Measurements from ENCODE around the gene SLC13A2. TPM values are rescaled to one million over a fixed set of nuclear protein-coding genes. Genes with fewer than 3 reads are reported as not detected.

Gene SLC13A2
- total and polyA plus RNA-seq, 2 of the 4 experiments (the other 2 are of a cell fraction) = not detected

- dilution Hi-C loops (cut with HindIII; ENCODE audit: low sequenced_read_pairs, unreplicated experiment) = no loop called here
- no peak for TF ChIP-seq CTCF (conservative IDR thresholded peaks at IDR 0.05; ENCODE audit: low read depth, low read length)
- TF ChIP-seq USF2 (IDR thresholded peaks at IDR 0.05; ENCODE audit: low read depth, low read length) = no peak
- no peak for TF ChIP-seq RFX5 (IDR thresholded peaks at IDR 0.05; ENCODE audit: low read depth, low read length)
- no peak for TF ChIP-seq RAD21 (IDR thresholded peaks at IDR 0.05; ENCODE audit: low read length)
- no peak for TF ChIP-seq SMC3 (IDR thresholded peaks at IDR 0.05; ENCODE audit: low read depth, low read length)
- no peak for TF ChIP-seq FOS (IDR thresholded peaks at IDR 0.05; ENCODE audit: low read depth, low read length)
- no peak for TF ChIP-seq CEBPB (IDR thresholded peaks at IDR 0.05; ENCODE audit: low read depth, low read length)
- TF ChIP-seq MAFK (IDR thresholded peaks at IDR 0.05; ENCODE audit: low read depth, low read length) = no peak
- no peak for TF ChIP-seq CHD1 (IDR thresholded peaks at IDR 0.05; ENCODE audit: low read depth, low read length)
- no peak for TF ChIP-seq BHLHE40 (IDR thresholded peaks at IDR 0.05; ENCODE audit: low read depth, low read length)
- no peak for TF ChIP-seq ELK1 (IDR thresholded peaks at IDR 0.05; ENCODE audit: borderline replicate concordance, low read depth, low read length)
- no peak for TF ChIP-seq MXI1 (IDR thresholded peaks at IDR 0.05; ENCODE audit: borderline replicate concordance, low read depth, low read length)
- no peak for TF ChIP-seq NFE2L2 (IDR thresholded peaks at IDR 0.05; ENCODE audit: low read depth, low read length)
- no peak for TF ChIP-seq POLR2A (IDR thresholded peaks at IDR 0.05; ENCODE audit: low read depth, low read length)
- TF ChIP-seq RCOR1 (IDR thresholded peaks at IDR 0.05; ENCODE audit: insufficient replicate concordance, low read length) = no peak
- no peak for TF ChIP-seq MAZ (IDR thresholded peaks at IDR 0.05; ENCODE audit: borderline replicate concordance, low read depth, low read length)
- intact Hi-C loops (cut with micrococcal nuclease) = no loop called here
- H2BK5ac ChIP-seq (ENCODE audit: low read depth, low read length, poor library complexity, severe bottlenecking) = no peak overlapping the region
- no peak overlapping the region for H2AFZ ChIP-seq (replicated peaks; ENCODE audit: low read length, poor library complexity)
- no peak overlapping the region for H4K8ac ChIP-seq (ENCODE audit: low read depth in 2 of 2, low read length in 2 of 2)
- H3K23ac ChIP-seq (ENCODE audit: low read depth, low read length) = no peak overlapping the region; the same call in 1 of the 2 replicates
- H3K14ac ChIP-seq (replicated peaks; ENCODE audit: low read depth, low read length) = no peak overlapping the region
- H2BK20ac ChIP-seq (ENCODE audit: low read depth, low read length) = no peak overlapping the region
- peak overlapping the region; percentile 65 for H2AK9ac ChIP-seq (replicated peaks; ENCODE audit: low read depth, low read length, poor library complexity)
- no peak overlapping the region for H3K18ac ChIP-seq (ENCODE audit: low read depth, low read length)
- no peaks in the 10 kb centered on the region for H3K79me1 ChIP-seq (ENCODE audit: low read depth in 1 of 2, low read length in 2 of 2)
- H2AK5ac ChIP-seq (ENCODE audit: low read depth, low read length) = no peak overlapping the region
- H3K36me3 ChIP-seq (ENCODE audit: control insufficient read depth, insufficient read depth, low read length) = no peaks in the 10 kb centered on the region
- H2BK15ac ChIP-seq (ENCODE audit: low read depth, low read length) = no peak overlapping the region
- no TSS peak for BruUV-seq (replicated peaks)
- H4K20me1 ChIP-seq (ENCODE audit: insufficient read depth, low read length) = no peaks in the 10 kb centered on the region
- POLR2A ChIA-PET (ENCODE audit: unreplicated experiment) = no interaction called here
- H3K4me3 ChIP-seq (ENCODE audit: insufficient read depth, low read depth, low read length) = no peak overlapping the region
- H3K27ac ChIP-seq (ENCODE audit: insufficient read depth, low read length) = no peak overlapping the region
- H3K4me2 ChIP-seq (ENCODE audit: low read depth, low read length) = no peak overlapping the region
- H3K9me1 ChIP-seq (ENCODE audit: insufficient read depth, low read length) = no peaks in the 10 kb centered on the region
- H3K4me1 ChIP-seq (ENCODE audit: control insufficient read depth, insufficient read depth, low read length) = no peaks in the 10 kb centered on the region
- CTCF ChIA-PET = interaction anchor here (0.9 to 1.4 kb wide), 3 partner anchors 52 to 75 kb away, joined by 3 read pairs; no protein-coding TSS in a partner anchor
- no peak for ATAC-seq (ENCODE audit: low read depth)
- no peak overlapping the region for H3K4ac ChIP-seq (ENCODE audit: low read depth, low read length)
- H3K27me3 ChIP-seq (ENCODE audit: control insufficient read depth, insufficient read depth, low read length) = peaks cover 65% of the 10 kb centered on the region
- 67% methylated on average over 2 of the region's 3 CpGs; no CpG with 5 or more reads in 1 of the 2 experiments for WGBS, 2 experiments (ENCODE audit: extremely low coverage in 2 of 2, insufficient read length in 1 of 2)
- H2BK120ac ChIP-seq (ENCODE audit: low read depth, low read length) = no peak overlapping the region
- no peak for DNase-seq
- H4K5ac ChIP-seq (ENCODE audit: low read depth, low read length) = no peak overlapping the region
- no peak overlapping the region for H3K56ac ChIP-seq (ENCODE audit: extremely low read depth, insufficient read depth, low read length)
- no peak overlapping the region for H3K9ac ChIP-seq (ENCODE audit: low read depth, low read length)
- H4K91ac ChIP-seq (ENCODE audit: insufficient read depth, low read depth, low read length) = no peak overlapping the region
- H3K9me3 ChIP-seq (ENCODE audit: control insufficient read depth, insufficient read depth, low read length) = no peaks in the 10 kb centered on the region
- in situ Hi-C loops (cut with MboI; ENCODE audit: low sequenced_read_pairs) = no loop called here
These were observed 11.6 kb downstream of the SLC13A2 start for GRCh38 chr17:28485049-28485448.
